GM19099 (cell line): ENCODE data around the gene TBCD.

Experiments
- POLR2A ChIP-seq: IDR thresholded peaks from 3 replicates; pipeline ENCODE4 v1.6.1; 2011; ENCODE audit warnings: low read depth; ENCODE audit not compliant: insufficient read length; ENCODE audit errors: extremely low read depth

Gene TBCD

GRCh38 chr17:82750241-82750908 is 1.5 kb upstream of the TBCD start:
- no peak for TF ChIP-seq POLR2A

- no peak for TF ChIP-seq POLR2A
These were observed 694 bp upstream of the TBCD start for GRCh38 chr17:82751171-82751570.

GRCh38 chr17:82752371-82753200 is 721 bp downstream of the TBCD start:
- TF ChIP-seq POLR2A = no peak

- no peak for TF ChIP-seq POLR2A
These were observed 1.3 kb downstream of the TBCD start for GRCh38 chr17:82753201-82753464.

GRCh38 chr17:82754297-82755208 is 2.7 kb downstream of the TBCD start:
- no peak for TF ChIP-seq POLR2A

- TF ChIP-seq POLR2A = no peak
These were observed 4.3 kb downstream of the TBCD start for GRCh38 chr17:82756166-82756565.

GRCh38 chr17:82765371-82765770 is 13.5 kb downstream of the TBCD start:
- TF ChIP-seq POLR2A = no peak

- no peak for TF ChIP-seq POLR2A
These were observed 15.3 kb downstream of the TBCD start for GRCh38 chr17:82767041-82767754.

GRCh38 chr17:82769041-82769440 is 17.2 kb downstream of the TBCD start:
- no peak for TF ChIP-seq POLR2A

- no peak for TF ChIP-seq POLR2A
These were observed 20.2 kb downstream of the TBCD start for GRCh38 chr17:82772026-82772425.

GRCh38 chr17:82775001-82775823 is 23.3 kb downstream of the TBCD start:
- TF ChIP-seq POLR2A = no peak

- TF ChIP-seq POLR2A = no peak
These were observed 24.6 kb downstream of the TBCD start for GRCh38 chr17:82776454-82776853.

GRCh38 chr17:82779541-82779940 is 27.7 kb downstream of the TBCD start:
- no peak for TF ChIP-seq POLR2A

- no peak for TF ChIP-seq POLR2A
These were observed 28.3 kb downstream of the TBCD start for GRCh38 chr17:82780195-82780594.

GRCh38 chr17:82780971-82781893 is 29.4 kb downstream of the TBCD start:
- no peak for TF ChIP-seq POLR2A
